Neural cell (in vitro differentiated cells): ENCODE data around the gene SLX4. TPM values are rescaled to one million over a fixed set of nuclear protein-coding genes. Genes with fewer than 3 reads are reported as not detected.

Source experiments
- H2AFZ ChIP-seq: fragments of 200-600, 300-800 bp; sonication (generic), shearing (Covaris generic); 2 replicates; pipeline ENCODE4 v1.6.0; 2014; ENCODE audit warnings: low read depth, mild to moderate bottlenecking, antibody characterized with exemption, low read length, moderate library complexity
- H3F3A ChIP-seq: fragments of 200-600 bp; shearing (Covaris generic); 2 replicates; pipeline ENCODE4 v1.6.1; 2016; ENCODE audit warnings: mild to moderate bottlenecking, moderate library complexity, mixed read lengths, antibody characterized with exemption, low read length; ENCODE audit not compliant: insufficient read depth, poor library complexity, severe bottlenecking
- H3K27ac ChIP-seq: fragments of 200-600, 300-800 bp; sonication (generic), shearing (Covaris generic); 2 replicates; pipeline ENCODE4 v1.5.1; 2014; ENCODE audit warnings: mild to moderate bottlenecking, low read length, moderate library complexity
- H3K27me3 ChIP-seq: fragments of 300-800, 200-600 bp; sonication (generic), shearing (Covaris generic); 2 replicates; pipeline ENCODE4 v1.6.0; 2014; ENCODE audit warnings: mild to moderate bottlenecking, low read depth, low read length, moderate library complexity; ENCODE audit not compliant: insufficient read depth
- H3K36me3 ChIP-seq: fragments of 300-800, 200-600 bp; sonication (generic), shearing (Covaris generic); 2 replicates; pipeline ENCODE4 v1.5.1; 2014; ENCODE audit warnings: mild to moderate bottlenecking, antibody characterized with exemption, low read length, moderate library complexity; ENCODE audit not compliant: insufficient read depth
- H3K4me2 ChIP-seq: fragments of 300-800, 200-600 bp; sonication (generic), shearing (Covaris generic); 2 replicates; pipeline ENCODE4 v1.6.0; 2014; ENCODE audit warnings: mild to moderate bottlenecking, low read length
- H3K4me3 ChIP-seq: fragments of 300-800, 200-600 bp; sonication (generic), shearing (Covaris generic); 2 replicates; pipeline ENCODE4 v1.5.1; 2014; ENCODE audit warnings: mild to moderate bottlenecking, low read length, moderate library complexity
- H3K79me2 ChIP-seq: fragments of 200-600 bp; shearing (Covaris generic); replicated peaks from 2 replicates; pipeline ENCODE4 v1.6.0; 2014; ENCODE audit warnings: mild to moderate bottlenecking, low read length, moderate library complexity; ENCODE audit not compliant: insufficient read depth
- H3K9ac ChIP-seq: fragments of 300-800, 200-600 bp; sonication (generic), shearing (Covaris generic); 2 replicates; pipeline ENCODE4 v1.6.1; 2016; ENCODE audit warnings: mild to moderate bottlenecking, low read length, mixed read lengths
- H3K9me2 ChIP-seq: fragments of 200-600 bp; shearing (Covaris generic); 2 replicates; pipeline ENCODE4 v1.6.1; 2016; ENCODE audit warnings: mild to moderate bottlenecking, low read length, mixed read lengths; ENCODE audit not compliant: insufficient read depth
- H3K9me3 ChIP-seq: fragments of 200-600, 300-800 bp; sonication (generic), shearing (Covaris generic); 2 replicates; pipeline ENCODE4 v1.6.1; 2016; ENCODE audit warnings: mild to moderate bottlenecking, mixed run types, low read length, moderate library complexity, mixed read lengths
- H4K20me1 ChIP-seq: fragments of 200-600 bp; shearing (Covaris generic); 2 replicates; pipeline ENCODE4 v1.6.1; 2016; ENCODE audit warnings: mild to moderate bottlenecking, mixed run types; ENCODE audit not compliant: insufficient read depth
- CTCF ChIP-seq: fragments of 450-650 bp; IDR thresholded peaks from 2 replicates; pipeline ENCODE4 v1.5.1; 2014; ENCODE audit warnings: antibody characterized with exemption, mild to moderate bottlenecking, moderate library complexity; ENCODE audit not compliant: poor library complexity, severe bottlenecking
- EP300 ChIP-seq: fragments of 450-650 bp; conservative IDR thresholded peaks from 2 replicates; pipeline ENCODE4 v1.6.1; 2014; ENCODE audit warnings: antibody characterized with exemption, mild to moderate bottlenecking, moderate library complexity; ENCODE audit not compliant: poor library complexity, severe bottlenecking
- EZH2 ChIP-seq: fragments of 200-600, 300-800 bp; shearing (Covaris generic), sonication (generic); IDR thresholded peaks from 2 replicates; pipeline ENCODE4 v1.6.1; 2014; ENCODE audit warnings: antibody characterized with exemption, low read length, borderline replicate concordance, mild to moderate bottlenecking; ENCODE audit not compliant: insufficient read depth, poor library complexity, severe bottlenecking
- MXI1 ChIP-seq: fragments of 450-650 bp; conservative IDR thresholded peaks from 2 replicates; pipeline ENCODE4 v1.6.1; 2014; ENCODE audit warnings: antibody characterized with exemption, mild to moderate bottlenecking; ENCODE audit not compliant: poor library complexity, severe bottlenecking
- POLR2AphosphoS5 ChIP-seq: IDR thresholded peaks from 2 replicates; pipeline ENCODE4 v1.6.1; 2012
- RAD21 ChIP-seq: fragments of 450-650 bp; conservative IDR thresholded peaks from 2 replicates; pipeline ENCODE4 v1.6.1; 2014; ENCODE audit warnings: antibody characterized with exemption, mild to moderate bottlenecking, moderate library complexity
- REST ChIP-seq: IDR thresholded peaks from 2 replicates; pipeline ENCODE4 v1.6.1; 2012; ENCODE audit warnings: borderline replicate concordance
- SMC3 ChIP-seq: fragments of 450-650 bp; conservative IDR thresholded peaks from 2 replicates; pipeline ENCODE4 v1.6.1; 2014; ENCODE audit warnings: antibody characterized with exemption, mild to moderate bottlenecking, moderate library complexity; ENCODE audit not compliant: poor library complexity
- TAF1 ChIP-seq: IDR thresholded peaks from 2 replicates; pipeline ENCODE4 v1.6.1; 2012; ENCODE audit warnings: low read depth
- polyA plus RNA-seq: library from polyadenylated mRNA; depleted of rRNA; stranded (reverse); fragments of >200 nt; gene quantifications from 2 replicates; pipeline ENCODE4 v1.2.3, GENCODE V29; 2014

SLX4 gene
- polyA plus RNA-seq, 1 donor from 2014 or later: 2.9 TPM

- H2AFZ ChIP-seq: no peak overlapping the region
- no peaks in the 10 kb centered on the region for H3K9me3 ChIP-seq
- H4K20me1 ChIP-seq: no peaks in the 10 kb centered on the region
- H3K9me2 ChIP-seq: no peaks in the 10 kb centered on the region
- H3K27ac ChIP-seq: no peak overlapping the region
- H3K9ac ChIP-seq: no peak overlapping the region
- TF ChIP-seq CTCF (no peak), MXI1 (no peak), RAD21 (no peak)
- no peaks in the 10 kb centered on the region for H3F3A ChIP-seq
- H3K27me3 ChIP-seq: no peaks in the 10 kb centered on the region
- no peaks in the 10 kb centered on the region for H3K79me2 ChIP-seq
- H3K4me2 ChIP-seq: no peak overlapping the region
- H3K36me3 ChIP-seq: no peaks in the 10 kb centered on the region
- no peak overlapping the region for H3K4me3 ChIP-seq
Measured at GRCh38 chr16:3587547-3588110, 23.8 kb downstream of the SLX4 start.

- Histone ChIP-seq H3K9me3 (no peaks in the 10 kb centered on the region), H3K27ac (no peak overlapping the region), H4K20me1 (no peaks in the 10 kb centered on the region), H3K79me2 (no peaks in the 10 kb centered on the region), H3K9ac (no peak overlapping the region), H3K9me2 (no peaks in the 10 kb centered on the region), H3K36me3 (no peaks in the 10 kb centered on the region), H3K4me2 (no peak overlapping the region), H3K4me3 (no peak overlapping the region), H2AFZ (no peak overlapping the region), H3K27me3 (no peaks in the 10 kb centered on the region), H3F3A (no peaks in the 10 kb centered on the region)
- TF ChIP-seq POLR2AphosphoS5 (no peak), RAD21 (no peak), SMC3 (no peak), REST (no peak), TAF1 (no peak), EP300 (no peak), CTCF (no peak), EZH2 (no peak), MXI1 (no peak)
Measured at GRCh38 chr16:3584412-3584811, 27.0 kb downstream of the SLX4 start.
